Forelimb muscle (tissue), 1 donor: ENCODE measurements around the gene TCF7. TPM values are rescaled to one million over a fixed set of nuclear protein-coding genes. Genes with fewer than 3 reads are reported as not detected.

ENCODE experiments used
- DNase-seq: peaks from one replicate; pipeline ENCODE4 v3.0.0-alpha.2; 2013; ENCODE audit warnings: low read depth
- polyA plus RNA-seq: library from polyadenylated mRNA; unstranded; fragments of 120-200 nt; gene quantifications from one replicate; pipeline ENCODE4 v1.2.1, GENCODE V29; 2013; ENCODE audit not compliant: insufficient read length

The TCF7 gene
- polyA plus RNA-seq, 1 donor: 2.6 TPM

- DNase-seq: no peak
Observed at GRCh38 chr5:134090522-134090921, 24.0 kb upstream of the TCF7 start.

- DNase-seq: no peak
Observed at GRCh38 chr5:134091626-134092121, 22.8 kb upstream of the TCF7 start.

DNA sequence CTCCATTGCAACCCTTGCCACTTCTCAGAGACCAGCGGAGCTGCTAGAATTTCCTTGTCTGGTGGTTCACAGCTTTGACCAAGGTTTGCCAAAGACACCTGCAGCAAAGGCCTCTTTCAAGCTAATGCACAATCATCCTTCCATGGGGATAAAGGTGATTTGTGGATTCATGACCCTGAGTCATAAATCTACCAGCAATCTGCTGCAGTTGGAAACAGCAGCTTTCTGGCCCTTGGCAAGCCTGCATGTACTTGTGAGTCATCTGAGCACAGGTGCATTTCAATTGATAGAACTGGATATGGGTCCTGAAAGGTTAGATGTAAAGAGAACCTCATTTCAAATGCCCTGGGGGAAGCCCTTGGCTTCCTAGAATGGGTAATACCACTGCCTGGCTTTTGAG lies 21.6 kb upstream of the TCF7 start:
- no peak for DNase-seq

- DNase-seq: no peak
Observed at GRCh38 chr5:134093351-134093750, 21.1 kb upstream of the TCF7 start.

DNA sequence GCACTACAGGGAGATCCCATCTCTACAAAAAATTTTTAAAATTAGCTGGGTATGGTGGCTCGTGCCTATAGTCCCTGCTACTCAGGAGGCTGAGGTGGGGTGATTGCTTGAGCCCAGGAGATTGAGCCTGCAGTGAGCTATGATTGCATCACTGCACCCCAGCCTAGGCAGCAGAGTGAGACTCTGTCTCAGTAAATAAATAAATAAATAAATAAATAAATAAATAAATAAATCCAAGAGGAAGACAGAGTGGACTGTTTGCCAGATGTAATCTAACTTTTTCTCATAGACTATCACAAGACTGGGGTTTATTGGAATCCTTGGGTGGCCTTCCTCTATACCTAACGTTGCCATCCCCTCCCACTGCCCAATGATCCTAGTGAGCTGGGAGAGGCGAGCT lies 19.2 kb upstream of the TCF7 start:
- no peak for DNase-seq

GRCh38 chr5:134095887-134096589 lies 18.4 kb upstream of the TCF7 start:
- no peak for DNase-seq

GRCh38 chr5:134097211-134097749 lies 17.2 kb upstream of the TCF7 start:
- no peak for DNase-seq

DNA sequence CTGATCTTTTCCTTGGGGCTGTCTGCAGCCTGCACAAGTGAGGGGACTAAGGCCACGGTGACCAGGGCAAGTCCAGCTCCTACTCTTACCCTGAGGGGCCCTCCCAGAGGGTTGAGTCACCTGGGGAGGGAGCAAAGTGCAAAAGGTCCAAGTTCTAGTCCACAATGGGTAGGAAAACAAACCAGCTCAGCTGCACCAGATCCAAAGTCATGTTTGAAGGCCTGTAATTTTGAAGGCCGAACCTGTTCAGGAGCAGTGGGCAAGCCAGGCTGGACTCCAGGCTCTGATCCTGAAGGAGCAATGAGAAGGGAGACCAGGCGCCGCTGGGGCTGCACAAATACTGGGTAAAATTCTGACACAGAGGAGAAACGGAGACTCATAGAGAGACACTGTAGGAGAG lies 15.8 kb upstream of the TCF7 start:
- no peak for DNase-seq

DNA sequence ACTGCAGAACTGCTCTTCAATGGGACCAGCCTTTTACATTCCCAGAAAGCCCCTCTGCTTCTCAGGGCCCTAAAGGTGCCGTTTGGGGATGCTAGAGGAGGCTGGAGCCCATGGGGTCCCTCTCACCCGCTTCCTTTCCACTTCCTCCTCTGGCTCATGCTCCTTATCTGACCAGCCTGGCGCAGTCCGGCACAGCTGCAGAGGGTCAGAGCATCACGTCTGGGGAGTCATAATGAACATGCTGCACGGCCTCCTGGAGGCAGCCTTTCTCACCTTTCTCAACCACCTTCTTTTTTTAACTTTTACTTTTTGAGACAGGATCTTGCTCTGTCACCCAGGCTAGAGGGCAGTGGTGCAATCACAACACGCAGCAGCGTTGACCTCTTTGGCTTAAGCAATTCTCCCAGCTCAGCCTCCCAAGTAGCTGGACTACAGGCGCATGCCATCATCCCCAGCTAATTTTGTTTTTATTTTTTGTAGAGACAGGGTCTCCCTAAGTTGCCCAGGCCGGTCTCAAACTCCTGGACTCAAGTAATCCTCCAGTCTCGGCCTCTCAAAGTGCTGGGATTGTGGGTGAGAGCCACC lies 15.1 kb upstream of the TCF7 start:
- no peak for DNase-seq

DNA sequence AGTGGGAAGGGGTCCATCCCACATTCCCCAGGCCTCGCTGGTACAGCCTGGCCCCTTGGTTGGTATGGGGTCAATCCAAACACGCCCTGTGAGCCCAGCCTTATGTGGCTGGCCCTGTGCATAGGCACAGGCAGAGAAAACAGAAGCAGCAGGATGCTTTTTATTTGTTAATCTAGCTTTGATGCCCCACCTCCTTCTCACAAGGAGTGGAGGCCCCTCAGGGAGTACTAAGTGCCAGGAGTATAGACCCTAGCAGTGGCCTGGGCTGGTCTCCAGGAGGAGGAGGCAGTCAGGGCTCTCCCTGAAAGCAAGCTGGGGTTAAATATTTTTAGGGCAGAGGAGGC lies 14.6 kb upstream of the TCF7 start:
- DNase-seq: no peak

- no peak for DNase-seq
Observed at GRCh38 chr5:134100283-134101091, 14.0 kb upstream of the TCF7 start.

DNA sequence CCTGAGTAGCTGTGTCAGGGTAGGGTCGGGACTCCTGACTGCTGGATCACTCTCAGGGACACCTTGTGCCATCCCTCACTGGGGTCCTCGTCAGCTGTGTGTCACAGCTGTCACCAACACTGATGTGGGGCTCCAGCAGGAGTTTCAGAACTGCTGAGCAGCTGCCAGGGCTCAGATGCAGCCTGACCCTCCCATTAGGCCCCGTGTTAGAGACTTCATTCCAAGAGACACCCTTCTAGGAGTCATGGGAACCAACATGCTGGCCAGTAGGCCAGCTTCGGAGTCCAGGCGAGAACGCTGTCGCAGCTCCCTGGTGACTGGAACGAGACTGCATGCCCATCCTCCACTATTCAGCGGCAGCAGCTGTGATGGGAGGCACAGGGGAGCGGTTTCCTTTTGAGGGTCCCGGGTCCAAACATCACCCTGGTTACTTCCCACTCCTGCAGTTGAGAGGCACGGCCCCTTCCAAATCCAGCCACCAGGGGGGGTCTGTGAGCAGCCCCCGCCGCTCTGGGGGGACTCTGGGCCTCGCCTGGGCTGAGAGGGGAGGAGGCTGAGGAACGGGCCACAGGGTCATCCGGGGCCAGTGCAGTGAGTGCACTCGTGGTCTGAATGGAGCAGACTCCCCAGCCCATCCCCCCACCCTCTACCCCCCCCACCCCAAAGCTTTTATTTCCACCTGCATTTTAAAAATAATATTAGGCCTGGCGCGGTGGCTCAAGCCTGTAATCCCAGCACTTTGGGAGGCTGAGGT lies 12.6 kb upstream of the TCF7 start:
- DNase-seq: no peak

GRCh38 chr5:134103397-134103796 lies 11.1 kb upstream of the TCF7 start:
- no peak for DNase-seq

DNA sequence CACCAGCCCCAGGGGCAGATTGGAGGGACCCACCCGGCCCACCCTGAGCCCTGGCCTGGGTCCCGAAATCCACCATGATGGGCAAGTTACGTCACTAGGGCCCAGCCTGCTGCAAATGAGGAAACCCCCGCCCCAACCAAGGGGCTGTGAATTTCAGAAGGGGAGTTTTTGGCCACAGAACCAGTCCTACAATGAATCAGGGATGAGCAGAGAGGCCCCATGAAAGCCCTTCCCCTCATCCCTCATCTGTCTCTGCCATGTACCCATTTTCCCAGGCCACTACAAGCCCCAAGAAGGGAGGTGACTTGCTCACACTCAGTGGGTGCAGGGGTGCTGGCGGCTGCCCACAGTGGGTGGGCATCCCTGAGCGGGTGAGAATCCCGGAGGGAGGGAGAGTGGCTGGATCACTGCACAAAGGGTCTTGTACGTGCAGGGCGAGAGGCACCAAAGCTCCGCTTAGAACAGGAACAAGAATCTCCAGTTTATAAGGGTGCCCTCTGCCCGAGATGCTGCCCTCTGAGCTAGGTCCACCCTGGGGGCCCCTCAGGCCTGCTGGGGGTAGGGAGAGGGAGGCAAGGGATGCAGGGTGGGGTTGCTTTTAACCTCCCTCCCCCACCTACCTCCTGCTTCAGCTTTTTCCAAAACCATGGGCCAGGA lies 10.4 kb upstream of the TCF7 start:
- no peak for DNase-seq

DNA sequence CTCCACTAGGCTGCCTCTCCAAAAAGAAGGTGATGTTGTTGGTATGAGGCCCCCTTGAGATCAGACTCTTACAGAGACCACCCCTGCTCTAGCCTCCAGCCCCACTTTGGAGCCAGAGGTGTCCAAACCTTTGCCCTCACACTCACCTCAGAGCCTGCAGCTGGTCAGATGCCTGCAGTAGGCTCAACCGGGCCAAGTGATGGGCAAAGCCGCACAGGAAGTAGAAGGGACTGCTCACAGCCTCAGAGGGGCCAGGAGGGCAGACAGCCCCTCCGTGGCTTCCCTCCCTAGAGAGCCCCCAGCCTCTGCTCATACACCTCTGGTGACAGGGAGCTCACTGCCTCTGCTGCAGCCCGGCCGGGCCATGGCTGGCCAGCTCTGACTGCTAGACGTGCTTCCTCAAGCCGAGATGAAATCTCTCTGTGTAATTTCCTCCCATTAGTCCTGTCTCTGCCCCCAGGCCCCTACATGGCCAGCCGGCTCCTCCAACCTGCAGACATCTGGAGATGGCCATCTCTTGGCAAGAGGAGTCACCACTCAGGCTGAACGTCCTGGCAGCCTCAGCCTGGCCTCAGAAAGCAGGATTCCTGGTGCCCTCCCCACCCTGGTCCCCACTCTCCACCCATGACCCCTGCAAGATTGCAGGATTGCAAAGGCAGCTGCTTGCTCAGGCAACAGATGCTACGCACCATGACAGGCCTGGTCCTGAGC lies 7.3 kb upstream of the TCF7 start:
- DNase-seq: no peak

DNA sequence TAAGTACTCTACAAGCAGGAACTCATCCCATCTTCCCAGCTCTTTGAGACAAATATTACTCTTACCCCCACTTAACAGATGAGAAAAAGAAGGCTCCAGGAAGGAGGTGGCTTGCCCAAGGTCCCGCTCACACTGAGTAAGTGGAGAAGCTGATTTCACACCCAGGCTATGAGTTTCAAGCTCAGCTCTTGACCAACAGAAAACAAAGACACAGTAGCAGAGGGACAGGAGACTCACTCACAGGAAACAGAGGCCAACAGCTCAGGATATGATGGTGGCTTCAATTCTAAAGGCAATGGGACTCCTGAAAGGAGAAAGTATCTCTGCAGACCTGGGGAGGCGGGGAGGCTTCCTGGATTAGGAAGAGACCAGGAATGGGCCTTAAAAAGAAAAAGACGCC lies 6.7 kb upstream of the TCF7 start:
- no peak for DNase-seq

GRCh38 chr5:134110382-134110781 lies 4.1 kb upstream of the TCF7 start:
- DNase-seq: no peak

GRCh38 chr5:134111741-134112647 lies 2.5 kb upstream of the TCF7 start:
- no peak for DNase-seq

- no peak for DNase-seq
Observed at GRCh38 chr5:134112726-134113362, 1.6 kb upstream of the TCF7 start.
